Pancreas (tissue), 10 donors: ENCODE measurements around the gene GET3. TPM values are rescaled to one million over a fixed set of nuclear protein-coding genes. Genes with fewer than 3 reads are reported as not detected.

Experiments used
- ATAC-seq, 4 donors: fragments of 200-7000 bp; cut with Tn5 transposase; one replicate each; pipeline versions ENCODE4 v1.8.0 to v1.9.1; 2020; ENCODE audit warnings: mild to moderate bottlenecking in 4 of 4, moderate library complexity in 4 of 4
- DNase-seq, 6 donors: peaks; one replicate each; pipeline ENCODE4 v3.0.0-alpha.2; 2020
- FAIRE-seq: peaks from 2 replicates; lab custom pipeline; 2012; peaks lifted over from hg19 to GRCh38; lab: Jason Lieb, UNC
- H3K27ac ChIP-seq, 4 donors: fragments of 200-600 bp; sonication (generic); 1 replicate in 3 of 4; 2 replicates in 1 of 4; pipeline versions ENCODE4 v1.5.0 to v1.8.0; 2020
- H3K27me3 ChIP-seq, 4 donors: fragments of 200-600 bp; one replicate each; pipeline ENCODE4 v1.8.0; 2021
- H3K36me3 ChIP-seq, 3 donors: fragments of 200-600 bp; sonication (generic) in 1 of 3; one replicate each; pipeline versions ENCODE4 v1.5.0 to v1.8.0; 2020 to 2021
- H3K4me1 ChIP-seq, 3 donors: fragments of 200-600 bp; one replicate each; pipeline ENCODE4 v1.8.0; 2021
- H3K4me3 ChIP-seq, 4 donors: fragments of 200-600 bp; sonication (generic) in 2 of 4; one replicate each; pipeline versions ENCODE4 v1.5.0 to v1.8.0; 2020 to 2021
- H3K9me3 ChIP-seq, 4 donors: fragments of 200-600 bp; one replicate each; pipeline ENCODE4 v1.8.0; 2021
- CTCF ChIP-seq, 4 donors: fragments of 200-600 bp; sonication (generic) in 3 of 4; IDR thresholded peaks; one replicate each; pipeline versions ENCODE4 v1.5.0 to v1.8.0; 2021; ENCODE audit warnings: antibody characterized with exemption in 4 of 4
- WGBS, 2 donors: extraction: QIAGEN DNeasy Blood & Tissue Kit; methylation state at CpG; one replicate each; pipeline ENCODE4 v1.1.7; 2013; 5-methylcytosine and 5-hydroxymethylcytosine counted together
- intact Hi-C, 3 donors: fragments of 100-400 bp; cut with DNase I; formaldehyde crosslinking; loops; one replicate each; pipeline versions ENCODE4 v1.11.1 to v1.14.2; 2022
- polyA plus RNA-seq, 2 donors: library from polyadenylated mRNA; stranded (reverse); fragments of 200-250 nt; gene quantifications; one replicate each; pipeline ENCODE4 v1.2.3, GENCODE V29; 2013
- total RNA-seq, 6 donors: library from RNA; stranded (reverse); fragmentation: NEBNext Ultra II Directional in 4 of 6; extraction: Animal tissue kit (Norgen Biotek cat#: 25700) in 4 of 6; gene quantifications; one replicate each; pipeline versions ENCODE4 v1.2.1 to v1.2.4, GENCODE V29; 2021 to 2023
- donor health status: healthy with polysubstance abuse.
- donor health status: DM: no; HTN: no; CAD: no; lungs with moderate emphysema.
- donor health status: DM: no; HTN: no; CAD: no.
- donor health status: control.
- donor health status: control.
- donor health status: Bipolar disorder and iron deficiency.
- donor health status: DM: yes; HTN: yes; CAD: no.
- donor health status: DM: no; HTN: no; CAD: no.
- donor health status: DM: no; HTN: no; CAD: no.
- donor health status: DM: yes; HTN: yes; CAD: no.

The GET3 gene
- total and polyA plus RNA-seq, 8 donors: 16.6 to 48.2 (median 29.8) TPM

- Histone ChIP-seq H3K9me3 (no peaks in the 10 kb centered on the region), H3K36me3 (no peaks in the 10 kb centered on the region), H3K27ac (peak overlapping the region; percentile 68 to 99 (median 84)), H3K4me1 (peaks cover 11 to 58% (median 24%) of the 10 kb centered on the region in 3 donors), H3K27me3 (no peaks in the 10 kb centered on the region), H3K4me3 (no peak overlapping the region)
- DNase-seq (peak in 2 of 6 donors; percentile 58 to 66), FAIRE-seq (no peak), ATAC-seq (no peak)
- 29 to 33% methylated on average over 16 to 19 of the region's 19 CpGs for WGBS, 2 donors
- intact Hi-C loops: no loop called here
- no peak for TF ChIP-seq CTCF (IDR thresholded peaks at IDR 0.05)
These were observed 46.6 kb downstream of the GET3 start for GRCh38 chr19:12783849-12784393.

- peaks cover 16 to 56% (median 23%) of the 10 kb centered on the region in 3 donors for H3K4me1 ChIP-seq
- TF ChIP-seq CTCF (IDR thresholded peaks at IDR 0.05): no peak
- H3K27ac ChIP-seq: peak overlapping the region; percentile 68 to 99 (median 84)
- DNase-seq (no peak), ATAC-seq (no peak), FAIRE-seq (no peak)
- intact Hi-C loops: no loop called here
- H3K27me3 ChIP-seq: no peaks in the 10 kb centered on the region
- H3K4me3 ChIP-seq: no peak overlapping the region
- 62 to 67% methylated on average over 10 of the region's 10 CpGs for WGBS, 2 donors
- no peaks in the 10 kb centered on the region for H3K36me3 ChIP-seq
- no peaks in the 10 kb centered on the region for H3K9me3 ChIP-seq
These were observed 47.1 kb downstream of the GET3 start for GRCh38 chr19:12784394-12784870.

GRCh38 chr19:12784871-12785430, 47.7 kb downstream of the GET3 start:
- no peak for TF ChIP-seq CTCF (IDR thresholded peaks at IDR 0.05)
- Histone ChIP-seq H3K27me3 (no peaks in the 10 kb centered on the region), H3K4me1 (peaks cover 16 to 52% (median 23%) of the 10 kb centered on the region in 3 donors), H3K9me3 (no peaks in the 10 kb centered on the region), H3K4me3 (no peak overlapping the region), H3K27ac (peak overlapping the region in 2 of 4 donors; percentile 95 to 99), H3K36me3 (no peaks in the 10 kb centered on the region)
- ATAC-seq (no peak), FAIRE-seq (no peak), DNase-seq (no peak)
- intact Hi-C loops: no loop called here
- WGBS, 2 donors: 58 to 66% methylated on average over 5 of the region's 5 CpGs

GRCh38 chr19:12785431-12786031, 48.2 kb downstream of the GET3 start:
- H3K4me1 ChIP-seq: peaks cover 16 to 52% (median 26%) of the 10 kb centered on the region in 3 donors
- intact Hi-C loops: no loop called here
- no peak for ATAC-seq
- WGBS, 2 donors: 73% methylated on average over 4 of the region's 4 CpGs
- no peak for DNase-seq
- no peaks in the 10 kb centered on the region for H3K36me3 ChIP-seq
- TF ChIP-seq CTCF (IDR thresholded peaks at IDR 0.05): no peak
- H3K4me3 ChIP-seq: no peak overlapping the region
- no peaks in the 10 kb centered on the region for H3K9me3 ChIP-seq
- H3K27ac ChIP-seq: peak overlapping the region; percentile 74 to 99 (median 85)
- no peaks in the 10 kb centered on the region for H3K27me3 ChIP-seq
- FAIRE-seq: no peak
